GM19351 (cell line): ENCODE measurements around the gene C6orf15.

ENCODE experiments used
- ATAC-seq: cut with Tn5 transposase; IDR thresholded peaks from one replicate; pipeline ENCODE4 v1.9.1; 2021; ENCODE audit warnings: mild to moderate bottlenecking, moderate library complexity; ENCODE audit not compliant: unreplicated experiment

Gene C6orf15

GRCh38 chr6:31110825-31111582 lies 1.4 kb downstream of the C6orf15 start:
- ATAC-seq = no peak

- no peak for ATAC-seq
Measured at GRCh38 chr6:31107052-31107451, 5.3 kb downstream of the C6orf15 start.

GRCh38 chr6:31103136-31103535 lies 9.2 kb downstream of the C6orf15 start:
- ATAC-seq = no peak

- ATAC-seq = no peak
Measured at GRCh38 chr6:31098449-31098938, 13.9 kb downstream of the C6orf15 start.

GRCh38 chr6:31096656-31097055 lies 15.7 kb downstream of the C6orf15 start:
- ATAC-seq = no peak

GRCh38 chr6:31096215-31096614 lies 16.2 kb downstream of the C6orf15 start:
- ATAC-seq = no peak

GRCh38 chr6:31094389-31094881 lies 17.9 kb downstream of the C6orf15 start:
- ATAC-seq = no peak

GRCh38 chr6:31092769-31093505 lies 19.4 kb downstream of the C6orf15 start:
- ATAC-seq = no peak

- ATAC-seq = no peak
Measured at GRCh38 chr6:31092238-31092637, 20.1 kb downstream of the C6orf15 start.

- ATAC-seq = no peak
Measured at GRCh38 chr6:31091680-31092079, 20.7 kb downstream of the C6orf15 start.

- ATAC-seq = no peak
Measured at GRCh38 chr6:31090973-31091364, 21.4 kb downstream of the C6orf15 start.

GRCh38 chr6:31090275-31090972 lies 22.0 kb downstream of the C6orf15 start:
- ATAC-seq = no peak

- no peak for ATAC-seq
Measured at GRCh38 chr6:31087494-31088089, 24.8 kb downstream of the C6orf15 start.

GRCh38 chr6:31086788-31087440 lies 25.5 kb downstream of the C6orf15 start:
- ATAC-seq = no peak

GRCh38 chr6:31083742-31084354 lies 28.5 kb downstream of the C6orf15 start:
- no peak for ATAC-seq

GRCh38 chr6:31081872-31082271 lies 30.5 kb downstream of the C6orf15 start:
- no peak for ATAC-seq

- no peak for ATAC-seq
Measured at GRCh38 chr6:31079656-31080261, 32.6 kb downstream of the C6orf15 start.

- ATAC-seq = no peak
Measured at GRCh38 chr6:31076611-31077010, 35.8 kb downstream of the C6orf15 start.

- ATAC-seq = no peak
Measured at GRCh38 chr6:31075528-31075927, 36.8 kb downstream of the C6orf15 start.

GRCh38 chr6:31074401-31074800 lies 38.0 kb downstream of the C6orf15 start:
- no peak for ATAC-seq
